Measurements from ENCODE around the gene PPT1. TPM values are rescaled to one million over a fixed set of nuclear protein-coding genes. Genes with fewer than 3 reads are reported as not detected.

PPT1 gene
- total and polyA plus RNA-seq, 2 of the 4 experiments (the other 2 are of a cell fraction), result 22.7 to 55.4 TPM

- H4K5ac ChIP-seq (ENCODE audit: low read depth, low read length), result no peak overlapping the region
- ChIA-PET POLR2A (ENCODE audit: unreplicated experiment) (no interaction called here), CTCF (interaction anchor here (1.5 kb wide), 1 partner anchor 24 kb away, joined by 3 read pairs; no protein-coding TSS in a partner anchor)
- no peak overlapping the region for H3K14ac ChIP-seq (replicated peaks; ENCODE audit: low read depth, low read length)
- no TSS peak for BruUV-seq (replicated peaks)
- H3K27ac ChIP-seq (ENCODE audit: insufficient read depth, low read length), result no peak overlapping the region
- H3K23ac ChIP-seq (ENCODE audit: low read depth, low read length), result no peak overlapping the region
- no peak overlapping the region for H3K4me2 ChIP-seq (ENCODE audit: low read depth, low read length)
- H3K9ac ChIP-seq (ENCODE audit: low read depth, low read length), result no peak overlapping the region
- H3K18ac ChIP-seq (ENCODE audit: low read depth, low read length), result no peak overlapping the region
- DNase-seq (no peak), ATAC-seq (ENCODE audit: low read depth) (no peak)
- TF ChIP-seq NFE2L2 (IDR thresholded peaks at IDR 0.05; ENCODE audit: low read depth, low read length) (no peak), POLR2A (IDR thresholded peaks at IDR 0.05; ENCODE audit: low read depth, low read length) (no peak), MAFK (IDR thresholded peaks at IDR 0.05; ENCODE audit: low read depth, low read length) (no peak)
- WGBS, 2 experiments (ENCODE audit: extremely low coverage in 2 of 2, insufficient read length in 1 of 2), result 80% methylated on average over 1 of the region's 7 CpGs; no CpG with 5 or more reads in 1 of the 2 experiments
- H4K8ac ChIP-seq (ENCODE audit: low read depth in 2 of 2, low read length in 2 of 2), result no peak overlapping the region
- H2AK9ac ChIP-seq (replicated peaks; ENCODE audit: low read depth, low read length, poor library complexity), result no peak overlapping the region
- no peaks in the 10 kb centered on the region for H3K9me1 ChIP-seq (ENCODE audit: insufficient read depth, low read length)
- in situ Hi-C loops (cut with MboI; ENCODE audit: low sequenced_read_pairs) (no loop called here), intact Hi-C loops (cut with micrococcal nuclease) (no loop called here), dilution Hi-C loops (cut with HindIII; ENCODE audit: low sequenced_read_pairs, unreplicated experiment) (no loop called here)
- H3K4ac ChIP-seq (ENCODE audit: low read depth, low read length), result no peak overlapping the region
- H2BK15ac ChIP-seq (ENCODE audit: low read depth, low read length), result no peak overlapping the region
- no peak overlapping the region for H3K56ac ChIP-seq (ENCODE audit: extremely low read depth, insufficient read depth, low read length)
- H3K79me1 ChIP-seq (ENCODE audit: low read depth in 1 of 2, low read length in 2 of 2), result no peaks in the 10 kb centered on the region
- no peak overlapping the region for H2BK5ac ChIP-seq (ENCODE audit: low read depth, low read length, poor library complexity, severe bottlenecking)
- H3K9me3 ChIP-seq (ENCODE audit: control insufficient read depth, insufficient read depth, low read length), result peaks cover 2% of the 10 kb centered on the region; the same call in 1 of the 2 replicates
- no peak overlapping the region for H4K91ac ChIP-seq (ENCODE audit: insufficient read depth, low read depth, low read length)
- no peak overlapping the region for H3K4me3 ChIP-seq (ENCODE audit: insufficient read depth, low read depth, low read length)
- H2AK5ac ChIP-seq (ENCODE audit: low read depth, low read length), result no peak overlapping the region
- H4K20me1 ChIP-seq (ENCODE audit: insufficient read depth, low read length), result no peaks in the 10 kb centered on the region
- H3K36me3 ChIP-seq (ENCODE audit: control insufficient read depth, insufficient read depth, low read length), result no peaks in the 10 kb centered on the region
- no peak overlapping the region for H2AFZ ChIP-seq (replicated peaks; ENCODE audit: low read length, poor library complexity)
- H3K27me3 ChIP-seq (ENCODE audit: control insufficient read depth, insufficient read depth, low read length), result peaks cover 31% of the 10 kb centered on the region
- H2BK20ac ChIP-seq (ENCODE audit: low read depth, low read length), result no peak overlapping the region
- H2BK120ac ChIP-seq (ENCODE audit: low read depth, low read length), result no peak overlapping the region
- H3K4me1 ChIP-seq (ENCODE audit: control insufficient read depth, insufficient read depth, low read length), result no peaks in the 10 kb centered on the region
Observed at GRCh38 chr1:40120128-40120527, 23.1 kb upstream of the PPT1 start.
